ENCODE results near the gene PSMB11. TPM values are rescaled to one million over a fixed set of nuclear protein-coding genes. Genes with fewer than 3 reads are reported as not detected.

The PSMB11 gene
- total RNA-seq, 1 donor from 2014 or later, result not detected

GRCh38 chr14:23089498-23090253 is 47.7 kb downstream of the PSMB11 start:
- no peak for DNase-seq

GRCh38 chr14:23090254-23090636 is 48.2 kb downstream of the PSMB11 start:
- DNase-seq, result peak; percentile 47

DNA sequence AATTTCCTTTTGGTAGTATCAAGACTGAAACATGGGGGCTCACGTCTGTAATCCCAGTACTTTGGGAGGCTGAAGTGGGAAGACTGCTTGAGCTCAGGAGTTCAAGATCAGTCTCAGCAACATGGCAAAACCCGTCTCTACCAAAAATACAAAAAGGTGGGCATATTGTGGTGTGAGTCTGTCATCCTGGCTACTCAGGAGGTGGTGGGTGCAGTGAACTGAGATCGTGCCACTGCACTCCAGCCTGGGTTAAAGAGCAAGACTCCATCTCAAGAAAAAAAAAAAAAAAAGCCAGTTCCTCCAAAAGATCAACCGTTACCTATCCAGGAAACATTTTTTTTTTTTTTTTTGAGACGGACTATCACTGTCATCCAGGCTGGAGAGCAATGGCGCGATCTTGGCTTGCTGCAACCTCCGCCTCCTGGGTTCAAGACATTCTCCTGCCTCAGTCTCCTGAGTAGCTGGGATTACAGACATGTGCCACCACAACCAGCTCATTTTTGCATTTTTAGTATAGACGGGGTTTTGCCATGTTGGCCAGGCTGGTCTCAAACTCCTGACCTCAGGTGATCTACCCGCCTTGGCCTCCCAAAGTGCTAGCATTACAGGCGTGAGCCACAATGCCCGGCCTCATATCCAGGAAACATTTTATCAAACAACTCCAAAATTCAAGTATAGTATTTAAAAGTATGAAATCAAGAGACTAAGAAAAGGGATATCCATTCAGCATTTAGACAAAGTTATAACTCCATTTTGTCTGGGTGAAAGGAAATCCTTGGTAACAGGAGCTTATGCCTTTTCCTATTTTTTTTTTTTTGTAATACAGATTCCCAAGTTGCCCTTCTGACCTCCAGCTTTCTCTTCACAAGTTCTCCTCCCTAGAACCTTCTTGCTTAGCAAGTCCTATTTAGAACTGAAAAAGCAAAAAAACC is 49.5 kb downstream of the PSMB11 start:
- DNase-seq, result no peak

- no peak for DNase-seq
These were observed 51.1 kb downstream of the PSMB11 start for GRCh38 chr14:23093104-23093503.

DNA sequence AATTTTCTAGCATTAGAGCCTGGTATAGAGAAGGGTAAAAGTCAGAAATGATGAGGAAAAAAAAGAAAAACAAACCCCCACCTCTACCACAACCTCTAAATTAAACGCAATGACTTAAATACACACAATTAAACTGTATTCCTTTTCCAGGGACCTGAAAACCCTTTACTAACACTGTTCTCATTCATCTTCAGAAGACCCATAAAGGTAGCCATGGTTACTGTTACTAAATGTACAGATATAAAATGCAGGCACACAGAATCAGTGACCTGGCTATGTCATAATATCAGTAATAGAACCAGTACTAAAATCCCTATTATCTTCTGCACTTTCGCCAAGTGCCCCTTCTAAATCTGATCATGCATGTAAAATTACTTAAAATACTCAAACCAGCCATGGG is 51.5 kb downstream of the PSMB11 start:
- no peak for DNase-seq

Other genes starting within 250 kb of the PSMB11 start
- 4.8 and 8.3 TPM in 2 replicates for gene SLC7A7, start 226.8 kb upstream of the PSMB11 start, total RNA-seq
- 30.1 and 38.1 TPM in 2 replicates for gene MRPL52, start 212.3 kb upstream of the PSMB11 start, total RNA-seq
- gene MMP14, start 205.6 kb upstream of the PSMB11 start, total RNA-seq, result 73.3 and 138 TPM in 2 replicates
- 59.4 and 126 TPM in 2 replicates for gene LRP10, start 170.5 kb upstream of the PSMB11 start, total RNA-seq
- gene REM2, start 159.0 kb upstream of the PSMB11 start, total RNA-seq, result 0.09 TPM in 1 of 2 replicates, not detected in the other
- 56.3 and 116 TPM in 2 replicates for gene RBM23, start 123.1 kb upstream of the PSMB11 start, total RNA-seq
- 40.0 and 48.1 TPM in 2 replicates for gene PRMT5, start 112.8 kb upstream of the PSMB11 start, total RNA-seq
- gene HAUS4, start 85.1 kb upstream of the PSMB11 start, total RNA-seq, result 39.8 and 46.3 TPM in 2 replicates
- 49.3 and 80.8 TPM in 2 replicates for gene AJUBA, start 59.7 kb upstream of the PSMB11 start, total RNA-seq
- 6.8 and 10.6 TPM in 2 replicates for gene C14orf93, start 32.1 kb upstream of the PSMB11 start, total RNA-seq
- gene PSMB5, start 7.3 kb upstream of the PSMB11 start, total RNA-seq, result 271 and 319 TPM in 2 replicates
- gene CDH24, start 15.3 kb downstream of the PSMB11 start, total RNA-seq, result 7.5 and 16.3 TPM in 2 replicates
- gene ACIN1, start 52.9 kb downstream of the PSMB11 start, total RNA-seq, result 65.2 and 76.2 TPM in 2 replicates
- gene C14orf119, start 53.3 kb downstream of the PSMB11 start, total RNA-seq, result 43.0 and 52.2 TPM in 2 replicates
- not detected in 2 replicates for gene CIROP, start 62.8 kb downstream of the PSMB11 start, total RNA-seq
- gene CEBPE, start 77.0 kb downstream of the PSMB11 start, total RNA-seq, result not detected in 2 replicates
- 0.09 TPM in 1 of 2 replicates, not detected in the other for gene SLC7A8, start 141.4 kb downstream of the PSMB11 start, total RNA-seq
- not detected in 2 replicates for gene RNF212B, start 195.7 kb downstream of the PSMB11 start, total RNA-seq
- 6.5 and 7.2 TPM in 2 replicates for gene HOMEZ, start 243.9 kb downstream of the PSMB11 start, total RNA-seq

Data from dermis blood vessel endothelial cell (primary cell).